HG03342 (cell line): ENCODE results near the gene TBL1X.

Experiments used
- ATAC-seq: cut with Tn5 transposase; IDR thresholded peaks from one replicate; pipeline ENCODE4 v1.9.1; 2021; ENCODE audit warnings: mild to moderate bottlenecking, moderate library complexity; ENCODE audit not compliant: unreplicated experiment

The TBL1X gene

DNA sequence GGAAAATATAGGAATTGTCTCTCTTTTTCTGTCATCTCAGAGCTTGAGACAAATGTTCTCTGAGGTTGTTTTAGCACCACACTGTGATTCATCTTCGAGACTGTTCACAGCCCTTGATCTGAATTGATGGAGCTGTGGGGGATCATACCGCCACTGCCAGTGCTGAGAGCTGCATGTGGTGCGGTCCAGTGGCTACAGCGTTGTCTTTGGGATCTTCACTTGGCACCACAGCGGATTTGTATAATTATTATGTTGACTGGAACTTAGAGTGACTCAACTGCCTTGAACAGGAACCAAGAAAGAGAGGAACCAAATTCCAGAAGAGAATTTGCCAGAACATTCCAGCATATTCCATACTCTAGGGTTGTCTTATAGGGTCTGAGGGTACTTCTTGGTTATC is 29.1 kb downstream of the TBL1X start:
- no peak for ATAC-seq

DNA sequence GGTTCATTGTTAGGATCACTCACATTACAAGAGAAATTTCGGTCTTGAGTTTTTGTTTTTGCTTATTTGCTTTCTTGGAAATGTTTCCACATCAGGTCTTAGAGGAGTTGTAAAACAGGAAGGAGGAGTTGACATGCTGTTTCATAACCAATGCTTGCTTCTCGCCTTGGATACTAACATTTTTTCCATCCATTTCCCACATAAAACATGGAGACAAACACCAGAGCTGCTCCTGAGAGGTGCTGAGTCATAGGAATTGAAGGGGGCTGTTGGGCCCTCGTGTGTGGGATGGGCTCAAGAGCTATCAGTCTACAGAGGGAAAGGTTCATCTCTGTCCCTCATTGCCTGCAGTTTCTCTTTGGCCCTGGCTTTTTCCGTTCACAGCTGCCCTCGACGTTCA is 29.9 kb downstream of the TBL1X start:
- ATAC-seq = no peak

DNA sequence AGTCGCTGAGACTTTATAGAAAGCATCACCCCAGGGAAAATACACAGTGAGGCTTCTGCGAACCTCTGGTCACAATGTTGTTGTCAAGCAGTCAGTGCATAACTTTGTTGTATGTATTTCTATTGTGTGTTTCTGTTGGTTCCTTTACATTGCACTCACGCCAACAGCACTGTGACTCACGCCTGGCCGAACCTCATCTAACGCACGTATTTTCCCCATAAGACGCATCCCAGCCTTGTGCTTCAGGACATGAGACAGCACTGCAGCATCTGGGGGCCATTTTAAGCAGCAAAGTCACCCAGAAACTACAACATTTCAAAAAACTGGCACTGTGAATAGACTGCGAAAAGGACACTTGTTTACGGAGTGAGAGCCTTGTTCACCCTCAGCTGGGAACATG is 30.6 kb downstream of the TBL1X start:
- ATAC-seq = no peak

DNA sequence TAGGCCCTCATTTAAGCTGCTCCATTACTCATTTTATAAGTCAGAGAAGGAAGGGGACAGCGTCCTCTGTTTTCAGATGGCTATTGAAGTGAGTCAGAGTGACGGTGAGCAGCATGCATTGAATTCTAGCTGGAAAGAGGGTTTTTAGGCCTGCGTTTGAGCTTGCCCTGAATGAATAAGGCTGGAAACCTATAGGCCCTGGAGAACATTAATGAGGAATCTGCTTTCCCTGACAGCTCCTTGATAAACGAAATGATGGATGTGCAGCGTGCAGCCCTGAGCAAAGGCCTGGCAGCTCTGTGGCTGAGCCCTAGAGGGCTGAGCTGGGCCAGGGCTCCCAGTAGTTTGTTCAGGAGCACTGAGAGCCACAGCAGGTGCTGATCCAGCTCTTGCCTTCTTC is 33.4 kb downstream of the TBL1X start:
- no peak for ATAC-seq

DNA sequence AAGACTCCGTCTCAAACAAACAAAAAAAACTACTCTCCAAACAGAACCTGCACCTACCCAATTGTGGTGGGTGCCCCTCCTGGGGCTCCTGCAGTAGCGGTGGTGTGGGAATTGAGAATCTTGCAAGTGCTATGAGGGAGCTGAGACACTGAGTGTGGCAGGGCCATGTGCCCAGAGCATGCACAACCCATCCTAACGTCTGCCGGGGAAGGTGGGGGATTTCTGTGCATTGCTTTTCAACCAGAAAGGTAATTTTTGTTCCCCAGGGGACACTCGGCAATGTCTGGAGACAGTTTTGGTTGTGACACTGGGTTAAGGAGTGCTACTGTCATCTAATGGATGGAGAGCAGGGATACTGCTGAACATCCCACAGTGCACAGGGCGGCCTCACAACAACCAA is 35.7 kb downstream of the TBL1X start:
- ATAC-seq = no peak

DNA sequence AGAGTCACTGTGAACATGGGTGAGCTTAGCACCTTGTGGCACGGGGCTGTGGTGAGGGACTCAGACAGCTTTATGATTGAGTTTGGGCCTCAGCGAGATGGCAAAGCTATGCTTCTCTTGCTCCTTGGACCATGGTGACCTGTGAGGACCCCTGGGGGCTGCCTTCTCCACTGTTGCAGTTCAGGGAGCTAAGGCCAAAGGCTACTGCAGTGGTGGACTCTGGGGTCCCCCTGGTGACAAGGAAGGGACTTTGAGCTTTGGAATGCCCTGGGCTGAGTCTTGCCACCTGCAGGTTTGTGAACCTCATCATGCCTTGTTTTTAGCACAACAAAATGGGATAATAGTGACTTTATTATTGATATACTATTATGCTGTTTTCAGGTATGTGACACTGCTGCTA is 36.5 kb downstream of the TBL1X start:
- ATAC-seq = no peak

DNA sequence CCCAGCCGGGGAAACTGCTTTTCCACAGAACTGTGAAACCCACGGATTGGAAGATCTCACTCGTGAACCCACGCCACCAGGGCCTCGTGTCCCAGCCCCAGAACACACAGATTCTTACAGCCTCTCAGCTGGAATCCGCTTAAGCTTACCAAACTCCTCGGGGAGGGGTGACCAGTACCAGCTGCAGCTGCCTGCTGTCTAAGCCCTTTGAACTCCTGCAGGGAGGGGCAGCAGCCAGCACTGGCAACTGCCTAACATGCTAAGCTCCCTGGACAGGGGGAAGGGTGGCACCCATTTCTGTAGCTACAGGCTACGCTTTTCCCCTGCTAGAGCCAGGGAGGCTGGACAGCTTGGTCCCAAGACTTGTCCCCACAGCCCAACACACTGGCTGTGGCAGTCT is 38.4 kb downstream of the TBL1X start:
- ATAC-seq = no peak

DNA sequence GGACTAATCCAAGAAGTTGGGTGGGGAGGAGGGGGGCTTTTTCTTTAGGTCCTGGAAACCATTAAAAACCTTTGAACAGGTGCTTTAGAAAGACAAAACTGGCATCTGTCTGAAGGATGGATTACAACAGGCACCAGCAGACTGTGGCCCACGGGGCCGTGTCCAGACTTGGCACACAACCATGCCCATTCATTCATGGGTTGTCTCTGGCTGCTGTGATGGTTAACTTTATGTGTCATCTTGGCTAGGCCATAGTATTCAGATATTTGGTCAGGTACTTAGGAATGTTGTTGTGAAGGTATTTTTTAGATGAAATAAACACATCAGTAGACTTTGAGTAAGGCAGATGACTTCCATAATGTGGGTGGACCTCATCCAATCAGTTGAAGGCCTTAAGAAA is 45.5 kb downstream of the TBL1X start:
- no peak for ATAC-seq

DNA sequence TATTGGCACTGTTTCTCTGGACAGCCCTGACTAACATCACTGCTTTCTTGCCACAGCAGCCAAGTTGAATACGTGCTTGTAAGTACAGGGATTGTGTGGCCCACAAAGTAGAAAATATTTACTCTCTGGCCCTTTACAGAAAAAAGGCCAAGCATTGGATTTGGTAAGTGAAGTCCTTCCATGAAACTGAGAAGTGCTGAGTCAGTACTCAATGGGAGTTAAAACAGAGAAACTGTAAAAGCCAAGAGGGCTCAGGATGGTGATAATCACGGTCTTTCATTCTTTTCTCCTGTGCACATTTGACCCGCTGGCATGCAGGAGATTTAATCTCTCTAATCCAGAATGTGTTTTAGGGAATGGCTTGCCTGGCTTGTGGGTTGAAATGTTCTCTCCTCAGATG is 46.1 kb downstream of the TBL1X start:
- no peak for ATAC-seq

DNA sequence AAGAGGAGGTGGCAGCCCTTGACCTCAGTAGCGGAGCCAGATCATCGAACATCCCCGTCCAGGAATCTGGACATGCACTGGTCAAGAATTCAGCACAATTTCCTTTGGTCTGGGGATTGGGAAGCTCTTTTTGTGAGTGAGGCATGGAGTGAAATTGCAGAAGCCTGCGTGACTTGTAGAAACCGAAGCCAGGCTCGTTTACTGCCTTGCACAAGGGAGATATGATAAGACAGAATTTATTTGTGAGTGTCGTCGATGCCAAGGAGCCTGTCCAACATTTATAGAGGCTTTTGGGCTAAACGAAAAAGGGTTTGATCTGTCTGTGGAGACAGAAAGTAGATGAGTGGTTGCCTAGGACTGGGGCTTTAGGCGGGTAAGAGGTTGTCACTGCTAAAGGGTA is 50.6 kb downstream of the TBL1X start:
- no peak for ATAC-seq

DNA sequence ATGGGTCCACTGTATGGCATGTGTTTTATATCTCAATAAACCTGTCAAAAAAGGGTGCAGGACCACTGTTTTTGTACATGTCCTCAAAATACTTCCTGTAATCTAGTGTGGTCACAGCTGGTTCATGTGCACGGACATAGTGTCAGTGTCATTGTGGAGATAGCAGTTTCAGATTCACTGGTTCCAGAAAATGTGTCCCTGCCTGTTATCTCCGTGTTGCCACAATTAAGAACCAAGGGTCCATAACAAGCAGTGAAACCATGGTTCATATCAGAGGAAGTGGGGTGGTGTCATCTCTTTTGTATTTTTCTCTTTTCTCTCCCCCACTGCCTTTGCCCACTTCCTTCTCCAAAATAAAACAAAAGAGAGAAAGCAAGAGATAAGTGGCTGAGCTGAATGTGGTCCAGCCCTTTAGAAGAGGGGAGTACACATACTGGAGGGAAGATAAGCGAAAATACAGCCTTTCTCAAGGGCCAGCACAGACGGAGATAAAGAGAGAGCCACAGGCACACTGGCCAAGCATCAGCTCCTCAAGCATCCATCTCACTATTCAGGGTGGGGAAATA is 51.2 kb downstream of the TBL1X start:
- ATAC-seq = no peak

DNA sequence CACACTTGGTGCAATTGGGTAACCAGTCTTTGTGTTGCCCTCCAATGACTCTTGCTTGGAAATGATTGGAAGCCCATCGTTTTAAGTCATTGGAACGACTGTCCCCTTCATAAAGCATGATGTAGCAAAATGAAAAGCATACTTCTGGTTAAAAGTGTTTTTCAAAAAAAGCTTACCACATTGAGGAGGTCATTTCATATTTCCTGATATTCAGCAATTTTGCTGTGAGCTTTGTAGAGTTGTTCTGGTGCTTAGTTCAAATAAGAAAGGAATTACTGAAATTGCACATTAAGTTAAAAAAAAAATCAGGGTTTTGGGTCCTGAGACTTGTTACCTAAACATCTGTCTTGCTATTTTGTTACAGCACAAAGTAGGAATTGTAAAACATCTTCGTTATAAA is 51.8 kb downstream of the TBL1X start:
- no peak for ATAC-seq

DNA sequence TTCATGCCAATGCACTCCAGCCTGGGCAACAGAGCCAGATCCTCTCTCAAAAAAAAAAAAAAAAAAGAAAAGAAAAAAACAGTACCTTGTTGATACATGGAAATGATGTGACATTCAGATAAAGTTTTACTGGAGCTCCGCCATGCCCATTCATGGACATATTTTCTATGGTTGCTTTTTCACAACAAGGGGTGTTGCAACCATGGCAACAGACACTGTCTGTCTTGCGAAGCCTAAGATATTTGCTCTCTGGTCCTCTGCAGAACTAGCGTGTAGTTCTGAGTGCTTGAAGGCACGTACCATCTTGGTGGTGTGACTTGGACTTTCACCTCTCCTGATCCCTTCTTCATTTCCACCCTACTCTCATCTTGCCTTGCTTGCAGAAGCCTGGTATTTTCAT is 53.2 kb downstream of the TBL1X start:
- ATAC-seq = no peak

DNA sequence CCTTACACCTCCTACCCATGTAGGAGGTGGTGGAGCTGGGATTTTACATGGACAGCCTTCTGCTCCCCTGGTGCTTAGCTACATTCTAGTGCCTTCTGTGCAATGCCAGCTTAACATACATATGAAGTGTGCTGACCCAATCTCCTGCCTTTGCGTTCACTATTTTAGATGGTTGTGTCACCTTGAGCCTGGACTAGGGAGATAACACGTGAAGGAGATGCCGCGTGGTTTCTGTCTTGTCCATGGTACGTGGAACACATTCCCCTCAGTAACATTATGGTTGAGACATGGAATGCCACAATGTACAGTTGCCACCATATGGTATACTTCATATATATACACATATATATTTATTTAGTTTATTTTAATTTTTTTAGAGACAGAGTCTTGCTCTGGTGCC is 54.0 kb downstream of the TBL1X start:
- ATAC-seq = no peak

DNA sequence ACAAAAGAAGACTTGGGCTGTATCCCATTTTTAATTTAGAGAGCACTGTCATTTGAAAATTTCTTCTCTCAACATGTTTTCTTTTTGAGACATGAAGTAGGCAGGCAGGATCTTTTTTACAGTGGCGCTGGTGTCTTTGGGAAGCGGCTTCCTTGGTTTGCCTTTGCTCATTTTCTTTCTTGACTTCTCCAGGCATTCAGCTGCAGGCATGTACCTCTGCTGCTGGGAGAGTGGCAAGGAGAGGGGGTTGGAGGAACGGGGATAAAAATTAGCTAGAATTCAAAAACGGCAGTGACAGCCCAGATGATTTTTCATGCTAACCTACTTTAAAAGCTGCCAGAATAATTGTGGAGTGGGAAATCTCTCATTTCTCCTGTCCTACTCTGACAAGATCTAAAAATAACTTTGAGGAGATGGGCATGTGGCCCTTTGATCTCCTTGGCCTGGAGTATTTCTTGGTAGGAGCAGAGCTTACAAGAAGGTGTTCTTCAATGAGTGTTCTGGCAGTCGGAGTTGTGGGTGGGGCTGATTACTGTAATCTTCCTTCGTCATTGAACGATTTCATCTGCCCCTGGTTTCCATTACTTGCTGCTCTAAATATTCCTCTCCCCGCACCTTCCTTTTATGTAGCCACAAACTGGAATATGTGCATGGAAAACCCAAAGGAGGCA is 54.8 kb downstream of the TBL1X start:
- ATAC-seq = no peak

DNA sequence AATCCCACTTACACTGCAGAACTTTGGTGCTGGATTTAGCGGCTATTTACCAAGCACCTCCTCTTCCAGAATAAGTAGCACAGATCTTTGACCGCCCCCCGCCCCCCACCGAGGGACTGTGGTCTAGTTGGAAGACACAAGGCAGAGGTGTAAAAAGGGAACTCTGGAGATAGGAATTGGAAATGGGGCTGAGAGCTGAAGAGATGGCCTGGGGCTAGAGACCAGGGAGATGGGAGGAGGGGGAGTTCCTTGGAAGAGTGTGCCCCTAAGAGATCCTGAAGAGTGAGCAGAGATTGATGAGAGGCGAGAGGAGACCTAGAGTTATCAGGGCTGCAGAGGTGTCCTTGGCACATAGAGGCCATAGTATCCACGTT is 55.3 kb downstream of the TBL1X start:
- no peak for ATAC-seq

DNA sequence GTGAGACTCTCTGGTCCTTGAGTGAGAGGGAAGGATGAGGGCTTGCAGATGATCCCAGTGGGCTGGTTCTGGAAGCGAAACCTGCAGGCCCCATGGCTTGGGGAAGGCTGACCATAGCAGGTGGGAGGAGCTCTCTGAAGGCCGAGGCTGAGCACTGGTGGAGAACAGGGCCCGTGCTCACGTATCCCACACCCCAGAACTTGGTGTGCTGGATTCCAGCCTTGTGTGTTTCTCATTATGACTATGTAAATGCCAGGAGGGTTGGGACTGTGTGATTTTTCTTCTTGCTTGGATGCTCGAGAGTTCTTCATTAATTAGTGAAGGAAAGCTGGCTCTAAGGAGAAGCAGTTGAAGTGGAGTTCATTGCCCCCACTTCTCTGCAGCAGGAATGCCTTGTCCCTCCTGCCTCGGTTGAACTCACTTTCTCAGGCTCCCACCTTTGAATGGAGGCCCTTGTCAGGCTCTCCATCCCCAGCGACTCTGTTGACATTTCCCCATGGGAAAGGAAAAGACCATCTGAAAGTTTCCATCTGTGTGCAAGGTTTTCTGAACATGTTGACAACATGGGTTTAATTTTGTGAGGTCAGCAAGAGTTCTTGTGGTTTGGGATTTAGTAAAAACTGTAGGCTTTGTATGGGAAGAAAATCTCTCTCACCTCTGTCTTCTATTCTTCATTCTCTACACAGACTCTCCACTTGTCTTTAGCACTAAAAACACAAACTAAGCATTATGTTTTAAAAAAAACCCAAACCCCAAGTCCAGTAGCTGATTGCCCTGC is 57.7 kb downstream of the TBL1X start:
- ATAC-seq = no peak

DNA sequence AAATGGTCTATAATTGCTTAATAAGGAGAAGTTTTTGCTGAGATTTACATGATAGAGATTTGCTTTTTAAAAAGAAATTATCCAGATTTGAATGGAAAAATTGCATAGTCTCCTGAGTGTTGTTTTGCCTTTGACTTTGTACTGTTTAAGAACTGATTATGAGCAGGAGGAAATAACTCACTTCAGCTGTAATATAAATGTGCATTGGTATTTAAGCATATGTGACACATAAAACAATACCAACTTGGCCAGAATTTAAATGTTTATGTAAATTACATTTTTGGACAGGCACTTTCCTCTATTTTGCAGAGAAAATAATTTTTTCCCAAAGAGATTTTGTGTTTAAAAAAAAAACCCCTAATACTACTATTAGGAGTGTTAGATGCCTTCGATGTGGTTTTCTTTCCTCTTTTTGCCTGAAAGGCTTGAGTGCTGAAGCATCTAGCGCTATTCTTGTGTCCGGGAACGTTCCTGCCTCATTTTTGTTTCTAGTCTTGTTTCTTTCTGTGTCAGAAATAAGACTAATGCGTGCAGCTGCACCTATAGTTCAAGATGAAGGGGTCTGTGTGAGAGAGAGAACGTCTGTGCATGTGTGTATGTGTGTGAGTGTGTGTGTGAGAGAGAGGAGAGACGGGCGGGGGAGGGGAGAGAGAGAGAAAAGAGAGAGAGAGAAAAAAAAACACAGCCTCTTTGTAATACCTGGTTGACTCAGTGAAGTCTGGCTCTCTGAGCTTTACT is 60.8 kb downstream of the TBL1X start:
- ATAC-seq = no peak

DNA sequence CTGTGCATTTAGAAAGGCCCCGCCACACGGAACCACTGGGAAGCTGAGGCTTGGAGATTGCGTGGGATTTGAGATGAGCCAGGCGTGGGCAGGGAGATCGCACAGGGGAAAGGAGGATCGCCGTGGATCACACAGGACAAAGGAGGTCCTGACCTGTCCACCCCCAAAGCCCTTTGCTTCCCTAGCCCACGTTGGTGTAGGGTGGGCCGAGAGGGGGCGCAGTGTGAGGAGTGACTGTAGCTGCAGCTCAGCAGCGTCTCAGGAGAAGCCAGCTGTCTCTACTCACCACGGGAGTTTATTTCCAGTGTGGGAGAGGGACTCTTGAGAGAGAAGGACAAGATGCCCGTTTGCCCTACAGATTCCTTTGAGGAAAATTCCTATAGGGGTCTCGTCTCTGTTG is 62.1 kb downstream of the TBL1X start:
- no peak for ATAC-seq

DNA sequence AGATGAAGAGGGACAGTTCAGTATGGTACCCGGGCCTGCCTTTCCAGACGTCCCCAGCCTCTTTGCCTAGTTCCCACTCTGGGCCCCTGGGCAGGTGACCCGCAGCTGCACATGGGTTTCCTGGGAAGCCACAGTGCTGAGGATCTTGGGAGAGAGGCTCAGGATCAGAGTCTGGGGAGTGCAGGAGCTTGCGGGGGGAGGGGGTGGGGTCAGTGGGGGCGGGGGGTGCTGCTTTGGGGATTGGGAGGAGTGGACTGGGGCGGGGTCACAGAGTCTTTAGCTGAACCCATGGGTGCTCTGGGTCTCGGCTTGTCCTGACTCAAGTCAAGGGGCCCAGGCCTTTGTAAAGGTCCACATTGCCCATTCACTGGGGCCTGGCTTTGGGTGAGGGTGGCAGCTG is 63.6 kb downstream of the TBL1X start:
- ATAC-seq = no peak

DNA sequence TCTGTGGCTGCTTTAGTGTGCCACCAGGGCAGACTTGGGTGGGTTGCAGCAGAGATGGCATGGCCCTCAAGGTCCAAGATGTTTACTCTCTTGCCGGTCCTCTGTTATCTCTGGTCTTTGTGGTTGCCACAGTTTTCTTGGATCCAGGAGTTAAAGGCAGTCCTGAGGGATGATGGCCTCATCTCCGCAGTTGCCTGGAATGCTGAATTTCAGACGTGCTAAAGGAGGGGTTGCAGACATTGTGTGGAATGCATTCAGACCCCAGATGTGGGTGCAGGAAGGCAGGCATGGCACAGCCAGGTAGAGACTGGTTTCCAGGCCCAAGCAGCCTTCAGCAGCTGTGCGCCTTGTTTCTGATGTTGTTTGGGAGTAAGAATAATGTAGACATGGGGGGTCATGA is 64.4 kb downstream of the TBL1X start:
- no peak for ATAC-seq

DNA sequence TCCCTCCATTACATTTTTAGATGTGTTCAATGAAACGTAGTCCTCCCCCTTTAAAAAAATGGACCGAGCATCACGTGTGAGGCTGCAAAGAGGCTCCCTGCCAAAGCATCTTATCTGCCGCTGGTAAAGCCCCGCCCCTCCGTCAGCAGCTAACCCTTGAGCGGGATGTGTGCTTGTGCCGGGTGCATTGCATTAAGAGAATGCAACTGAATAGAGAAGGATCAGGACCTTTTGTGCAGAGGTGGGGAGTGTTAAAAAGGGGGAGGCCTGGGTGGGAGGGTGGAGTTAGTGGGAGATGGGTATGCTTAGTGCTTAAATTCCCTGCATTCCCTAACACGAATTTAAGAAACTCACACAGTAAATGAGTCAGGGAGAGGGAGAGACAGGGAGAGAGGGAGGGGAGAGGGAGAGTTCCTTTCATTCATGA is 66.0 kb downstream of the TBL1X start:
- peak; percentile 73 for ATAC-seq
